Smooth muscle cell (in vitro differentiated cells): ENCODE data around the gene BRD7. TPM values are rescaled to one million over a fixed set of nuclear protein-coding genes. Genes with fewer than 3 reads are reported as not detected.

ENCODE experiments used
- DNase-seq: peaks from one replicate; lab custom pipeline; 2025; ENCODE audit not compliant: unreplicated experiment; lab: John Stamatoyannopoulos, UW
- H2AFZ ChIP-seq: fragments of 200-600 bp; sonication (generic); 2 replicates; pipeline ENCODE4 v1.6.0; 2016; ENCODE audit warnings: antibody characterized with exemption, low read depth, mild to moderate bottlenecking
- H3F3A ChIP-seq: fragments of 200-600 bp; sonication (generic); 2 replicates; pipeline ENCODE4 v1.6.0; 2017; ENCODE audit warnings: antibody characterized with exemption, low read depth
- H3K27ac ChIP-seq: fragments of 200-600 bp; sonication (generic); 2 replicates; pipeline ENCODE4 v1.5.1; 2016; ENCODE audit warnings: low read depth, mild to moderate bottlenecking
- H3K27me3 ChIP-seq: fragments of 200-600 bp; sonication (generic); 2 replicates; pipeline ENCODE4 v1.6.1; 2016; ENCODE audit warnings: low read depth, mild to moderate bottlenecking
- H3K36me3 ChIP-seq: fragments of 200-600 bp; sonication (generic); 2 replicates; pipeline ENCODE4 v1.5.1; 2016; ENCODE audit warnings: low read depth
- H3K4me1 ChIP-seq: fragments of 200-600 bp; sonication (generic); 2 replicates; pipeline ENCODE4 v1.5.1; 2016; ENCODE audit warnings: low read depth
- H3K4me2 ChIP-seq: fragments of 200-600 bp; sonication (generic); 2 replicates; pipeline ENCODE4 v1.6.0; 2016; ENCODE audit warnings: mild to moderate bottlenecking
- H3K4me3 ChIP-seq: fragments of 200-600 bp; sonication (generic); 2 replicates; pipeline ENCODE4 v1.5.1; 2016; ENCODE audit warnings: mild to moderate bottlenecking
- H3K79me2 ChIP-seq: fragments of 200-600 bp; sonication (generic); 2 replicates; pipeline ENCODE4 v1.6.0; 2016; ENCODE audit warnings: low read depth, mild to moderate bottlenecking
- H3K9ac ChIP-seq: fragments of 200-600 bp; sonication (generic); 2 replicates; pipeline ENCODE4 v1.6.0; 2016; ENCODE audit warnings: low read depth
- H3K9me3 ChIP-seq: fragments of 200-600 bp; sonication (generic); replicated peaks from 2 replicates; pipeline ENCODE4 v1.5.1; 2016; ENCODE audit warnings: low read depth
- H4K20me1 ChIP-seq: fragments of 200-600 bp; sonication (generic); 2 replicates; pipeline ENCODE4 v1.6.0; 2016; ENCODE audit warnings: low read depth
- CTCF ChIP-seq: fragments of 200-600 bp; sonication (generic); IDR thresholded peaks from 2 replicates; pipeline ENCODE4 v1.5.1; 2017; ENCODE audit warnings: borderline replicate concordance, mild to moderate bottlenecking, antibody characterized with exemption; ENCODE audit not compliant: insufficient read depth, poor library complexity, severe bottlenecking
- WGBS: methylation state at CpG from one replicate; pipeline ENCODE4 v1.1.7; 2016; ENCODE audit warnings: low lambda C conversion rate; 5-methylcytosine and 5-hydroxymethylcytosine counted together
- polyA plus RNA-seq: library from polyadenylated mRNA; unstranded; fragments of >200 nt; fragmentation: Nextera tagmentation; extraction: Ambion mirVana; gene quantifications from 2 replicates; pipeline ENCODE4 v1.2.1, GENCODE V29; 2016
- total RNA-seq: library from RNA; depleted of rRNA; stranded (reverse); fragments of >200 nt; gene quantifications from 2 replicates; pipeline ENCODE4 v1.2.3, GENCODE V29; 2014

The BRD7 gene
- total and polyA plus RNA-seq, 2 experiments from 2014 or later, result 33.9 to 40.4 TPM

- H3K4me2 ChIP-seq, result peak overlapping the region; percentile 35
- no peaks in the 10 kb centered on the region for H3K27me3 ChIP-seq
- peaks cover 5% of the 10 kb centered on the region for H3K4me1 ChIP-seq
- H2AFZ ChIP-seq, result no peak overlapping the region
- H3F3A ChIP-seq, result peaks cover 30% of the 10 kb centered on the region
- H3K9ac ChIP-seq, result peak overlapping the region; percentile 12
- H3K4me3 ChIP-seq, result no peak overlapping the region
- no peaks in the 10 kb centered on the region for H3K79me2 ChIP-seq
- WGBS, result 66% methylated on average over 31 of the region's 31 CpGs
- H4K20me1 ChIP-seq, result no peaks in the 10 kb centered on the region
- no peak for DNase-seq
- H3K27ac ChIP-seq, result peak overlapping the region; percentile 86
- H3K9me3 ChIP-seq, result no peaks in the 10 kb centered on the region
- H3K36me3 ChIP-seq, result peaks cover 11% of the 10 kb centered on the region
- no peak for TF ChIP-seq CTCF
Observed at GRCh38 chr16:50313596-50314478, 55.0 kb downstream of the BRD7 start.

- Histone ChIP-seq H3K27me3 (no peaks in the 10 kb centered on the region), H4K20me1 (no peaks in the 10 kb centered on the region), H3K36me3 (no peaks in the 10 kb centered on the region), H3K27ac (no peak overlapping the region), H3K79me2 (no peaks in the 10 kb centered on the region), H3K4me2 (no peak overlapping the region), H3F3A (peaks cover 16% of the 10 kb centered on the region), H3K9me3 (no peaks in the 10 kb centered on the region), H2AFZ (no peak overlapping the region), H3K4me1 (peaks cover 5% of the 10 kb centered on the region), H3K9ac (no peak overlapping the region), H3K4me3 (no peak overlapping the region)
- no peak for TF ChIP-seq CTCF
- DNase-seq, result no peak
- WGBS, result 92% methylated on average over 22 of the region's 22 CpGs
Observed at GRCh38 chr16:50311891-50312501, 56.8 kb downstream of the BRD7 start.

GRCh38 chr16:50311134-50311528 lies 57.7 kb downstream of the BRD7 start:
- Histone ChIP-seq H2AFZ (no peak overlapping the region), H3K9ac (no peak overlapping the region), H3K36me3 (no peaks in the 10 kb centered on the region), H4K20me1 (no peaks in the 10 kb centered on the region), H3K79me2 (no peaks in the 10 kb centered on the region), H3K4me2 (no peak overlapping the region), H3K27ac (no peak overlapping the region), H3K4me3 (no peak overlapping the region), H3K9me3 (no peaks in the 10 kb centered on the region), H3F3A (peaks cover 16% of the 10 kb centered on the region), H3K4me1 (peaks cover 5% of the 10 kb centered on the region), H3K27me3 (no peaks in the 10 kb centered on the region)
- no peak for TF ChIP-seq CTCF
- no peak for DNase-seq
- 100% methylated on average over 4 of the region's 4 CpGs for WGBS
